ENCODE measurements around the gene ABHD14A. TPM values are rescaled to one million over a fixed set of nuclear protein-coding genes. Genes with fewer than 3 reads are reported as not detected.

ABHD14A gene
- total RNA-seq, 2 experiments from 2014 or later: 7.5 to 8.9 TPM

- DNase-seq (ENCODE audit: low spot score): no peak
- CTCF ChIA-PET (ENCODE audit: unreplicated experiment): no interaction called here
- Histone ChIP-seq H3K79me2 (ENCODE audit: insufficient read depth, low read depth, low read length) (no peaks in the 10 kb centered on the region), H3K36me3 (ENCODE audit: insufficient read depth, low read length) (no peaks in the 10 kb centered on the region), H3K27ac (ENCODE audit: low read depth, low read length, poor library complexity, severe bottlenecking) (no peak overlapping the region), H3K4me3 (ENCODE audit: low read depth, low read length, poor library complexity, severe bottlenecking) (no peak overlapping the region), H3K4me1 (ENCODE audit: insufficient read depth, low read length, poor library complexity, severe bottlenecking) (peaks cover 3% of the 10 kb centered on the region), H4K20me1 (ENCODE audit: insufficient read depth, low read length) (no peaks in the 10 kb centered on the region), H2AFZ (ENCODE audit: low read length) (no peak overlapping the region), H3K9me2 (ENCODE audit: insufficient read depth, low read length) (no peaks in the 10 kb centered on the region), H3K4me2 (ENCODE audit: low read length) (no peak overlapping the region), H3K9me3 (ENCODE audit: low read length) (no peaks in the 10 kb centered on the region)
- no TSS peak for BruUV-seq (replicated peaks)
- TF ChIP-seq CTCF (conservative IDR thresholded peaks at IDR 0.05; ENCODE audit: low read length): no peak
- TF ChIP-seq EZH2phosphoT487 (IDR thresholded peaks at IDR 0.05; ENCODE audit: borderline replicate concordance, low read depth, low read length): no peak
- intact Hi-C loops (cut with micrococcal nuclease; ENCODE audit: unreplicated experiment): no loop called here
- POLR2A ChIA-PET: no interaction called here
Measured at GRCh38 chr3:51958603-51959521, 16.0 kb upstream of the ABHD14A start.

GRCh38 chr3:51959651-51960050, 15.2 kb upstream of the ABHD14A start:
- H4K20me1 ChIP-seq (ENCODE audit: insufficient read depth, low read length): no peaks in the 10 kb centered on the region
- H2AFZ ChIP-seq (ENCODE audit: low read length): no peak overlapping the region
- no peaks in the 10 kb centered on the region for H3K36me3 ChIP-seq (ENCODE audit: insufficient read depth, low read length)
- POLR2A ChIA-PET: interaction anchor here (0.6 kb wide), 1 partner anchor 70 kb away, joined by 3 read pairs; no protein-coding TSS in a partner anchor
- H3K27ac ChIP-seq (ENCODE audit: low read depth, low read length, poor library complexity, severe bottlenecking): no peak overlapping the region
- intact Hi-C loops (cut with micrococcal nuclease; ENCODE audit: unreplicated experiment): no loop called here
- no peak for DNase-seq (ENCODE audit: low spot score)
- no peak overlapping the region for H3K4me3 ChIP-seq (ENCODE audit: low read depth, low read length, poor library complexity, severe bottlenecking)
- no peaks in the 10 kb centered on the region for H3K79me2 ChIP-seq (ENCODE audit: insufficient read depth, low read depth, low read length)
- peaks cover 3% of the 10 kb centered on the region for H3K4me1 ChIP-seq (ENCODE audit: insufficient read depth, low read length, poor library complexity, severe bottlenecking)
- CTCF ChIA-PET (ENCODE audit: unreplicated experiment): no interaction called here
- no peaks in the 10 kb centered on the region for H3K9me2 ChIP-seq (ENCODE audit: insufficient read depth, low read length)
- no peaks in the 10 kb centered on the region for H3K9me3 ChIP-seq (ENCODE audit: low read length)
- no peak for TF ChIP-seq EZH2phosphoT487 (IDR thresholded peaks at IDR 0.05; ENCODE audit: borderline replicate concordance, low read depth, low read length)
- no peak for TF ChIP-seq CTCF (conservative IDR thresholded peaks at IDR 0.05; ENCODE audit: low read length)
- BruUV-seq (replicated peaks): no TSS peak
- H3K4me2 ChIP-seq (ENCODE audit: low read length): no peak overlapping the region

GRCh38 chr3:51960386-51960785, 14.5 kb upstream of the ABHD14A start:
- intact Hi-C loops (cut with micrococcal nuclease; ENCODE audit: unreplicated experiment): no loop called here
- CTCF ChIA-PET (ENCODE audit: unreplicated experiment): no interaction called here
- no peaks in the 10 kb centered on the region for H3K9me2 ChIP-seq (ENCODE audit: insufficient read depth, low read length)
- no peak for DNase-seq (ENCODE audit: low spot score)
- BruUV-seq (replicated peaks): no TSS peak
- no peak overlapping the region for H3K4me2 ChIP-seq (ENCODE audit: low read length)
- no peak overlapping the region for H3K4me3 ChIP-seq (ENCODE audit: low read depth, low read length, poor library complexity, severe bottlenecking)
- TF ChIP-seq EZH2phosphoT487 (IDR thresholded peaks at IDR 0.05; ENCODE audit: borderline replicate concordance, low read depth, low read length): no peak
- TF ChIP-seq CTCF (conservative IDR thresholded peaks at IDR 0.05; ENCODE audit: low read length): no peak
- H3K79me2 ChIP-seq (ENCODE audit: insufficient read depth, low read depth, low read length): no peaks in the 10 kb centered on the region
- no peaks in the 10 kb centered on the region for H3K36me3 ChIP-seq (ENCODE audit: insufficient read depth, low read length)
- H3K4me1 ChIP-seq (ENCODE audit: insufficient read depth, low read length, poor library complexity, severe bottlenecking): peaks cover 3% of the 10 kb centered on the region
- H3K27ac ChIP-seq (ENCODE audit: low read depth, low read length, poor library complexity, severe bottlenecking): no peak overlapping the region
- H2AFZ ChIP-seq (ENCODE audit: low read length): no peak overlapping the region
- POLR2A ChIA-PET: no interaction called here
- H3K9me3 ChIP-seq (ENCODE audit: low read length): no peaks in the 10 kb centered on the region
- no peaks in the 10 kb centered on the region for H4K20me1 ChIP-seq (ENCODE audit: insufficient read depth, low read length)

Data from OCI-LY7 (cell line).